T-cell (primary cell): ENCODE measurements around the gene LRWD1. TPM values are rescaled to one million over a fixed set of nuclear protein-coding genes. Genes with fewer than 3 reads are reported as not detected.

Source experiments
- ATAC-seq, 4 experiments: fragments of 200-7000 bp in 3 of 4; fragments of 150-1000 bp in 1 of 4; cut with Tn5 transposase; replicated peaks in 1 of 4; 1 replicate in 3 of 4; 2 replicates in 1 of 4; pipeline ENCODE4 v1.10.0; 2021; ENCODE audit warnings: moderate library complexity in 3 of 4, mild to moderate bottlenecking in 2 of 4, moderate number of reproducible peaks in 1 of 4
- CTCF ChIA-PET, 2 donors: fragments of 300-600 bp; sonication (Branson Sonifier 250); formaldehyde crosslinking; loops; one replicate each; lab custom pipeline; 2022; ENCODE audit warnings: antibody characterized with exemption in 2 of 2; lab: Charles Lee
- POLR2A ChIA-PET, 2 donors: fragments of 300-600 bp; sonication (Branson Sonifier 250); formaldehyde crosslinking; loops; one replicate each; lab custom pipeline; 2022; ENCODE audit warnings: antibody characterized with exemption in 2 of 2; lab: Charles Lee
- DNase-seq, 35 experiments: peaks; one replicate each; pipeline versions ENCODE4 v3.0.0 to v3.0.0-alpha.2; 2013 to 2023
- H3K27ac ChIP-seq: one replicate; pipeline ENCODE4 v1.5.1; 2013; ENCODE audit warnings: low read length
- H3K27me3 ChIP-seq, 2 experiments: replicated peaks in 1 of 2; 1 replicate in 1 of 2; 2 replicates in 1 of 2; pipeline versions ENCODE4 v1.6.1 to v1.7.0; 2013; ENCODE audit warnings: low read length in 1 of 2, mixed read lengths in 1 of 2; ENCODE audit not compliant: control insufficient read depth in 2 of 2, insufficient read depth in 2 of 2; ENCODE audit errors: extremely low read depth in 1 of 2
- H3K36me3 ChIP-seq, 2 donors: 1 replicate in 1 of 2; 2 replicates in 1 of 2; pipeline versions ENCODE4 v1.6.1 to v1.7.0; 2013; ENCODE audit warnings: low read length in 1 of 2; ENCODE audit not compliant: control insufficient read depth in 2 of 2, insufficient read depth in 1 of 2; ENCODE audit errors: extremely low read depth in 1 of 2
- H3K4me1 ChIP-seq, 2 experiments: 1 replicate in 1 of 2; 2 replicates in 1 of 2; pipeline versions ENCODE4 v1.6.1 to v1.7.0; 2013; ENCODE audit warnings: low read length in 2 of 2, mixed read lengths in 1 of 2; ENCODE audit not compliant: insufficient read depth in 2 of 2, control insufficient read depth in 1 of 2; ENCODE audit errors: extremely low read depth in 1 of 2
- H3K4me3 ChIP-seq, 2 donors: 1 replicate in 1 of 2; 2 replicates in 1 of 2; pipeline versions ENCODE4 v1.5.1 to v1.7.0; 2013; ENCODE audit warnings: mild to moderate bottlenecking in 2 of 2, low read length in 1 of 2, moderate library complexity in 1 of 2; ENCODE audit not compliant: control insufficient read depth in 1 of 2; ENCODE audit errors: extremely low read depth in 1 of 2
- H3K9me3 ChIP-seq: 2 replicates; pipeline ENCODE4 v1.7.0; 2013
- H3K27ac Mint-ChIP-seq, 2 donors: one replicate each; pipeline ENCODE4 v1.8.0; 2020 to 2021; ENCODE audit warnings: mild to moderate bottlenecking in 2 of 2, mixed read lengths in 2 of 2
- H3K27me3 Mint-ChIP-seq, 2 donors: one replicate each; pipeline ENCODE4 v1.8.0; 2021 to 2022; ENCODE audit warnings: mixed read lengths in 2 of 2
- H3K36me3 Mint-ChIP-seq: one replicate; pipeline ENCODE4 v1.8.0; 2021; ENCODE audit warnings: mixed read lengths
- H3K4me1 Mint-ChIP-seq, 3 donors: one replicate each; pipeline ENCODE4 v1.8.0; 2020 to 2022; ENCODE audit warnings: mixed read lengths in 3 of 3, mild to moderate bottlenecking in 1 of 3
- H3K4me3 Mint-ChIP-seq, 3 donors: one replicate each; pipeline ENCODE4 v1.8.0; 2020 to 2022; ENCODE audit warnings: mild to moderate bottlenecking in 3 of 3, mixed read lengths in 3 of 3, moderate library complexity in 3 of 3
- H3K9me3 Mint-ChIP-seq, 3 donors: one replicate each; pipeline ENCODE4 v1.8.0; 2020 to 2022; ENCODE audit warnings: mixed read lengths in 3 of 3
- WGBS: methylation state at CpG from one replicate; pipeline ENCODE4 v1.1.5; 2013; ENCODE audit warnings: missing lambda C conversion rate; ENCODE audit not compliant: insufficient coverage; 5-methylcytosine and 5-hydroxymethylcytosine counted together
- total RNA-seq, 35 experiments: library from RNA in 6 of 35; stranded (reverse) in 6 of 35; fragments of 120-200 nt in 1 of 35; gene quantifications; one replicate each; pipeline versions ENCODE4 v1.2.1 to v1.2.4 and lab custom pipeline; 2013 to 2026

The LRWD1 gene
- total RNA-seq, 5 donors from 2014 or later (not counting 1 experiment from before 2014, with no cell fraction given): 14.0 to 29.0 (median 23.9) TPM

DNA sequence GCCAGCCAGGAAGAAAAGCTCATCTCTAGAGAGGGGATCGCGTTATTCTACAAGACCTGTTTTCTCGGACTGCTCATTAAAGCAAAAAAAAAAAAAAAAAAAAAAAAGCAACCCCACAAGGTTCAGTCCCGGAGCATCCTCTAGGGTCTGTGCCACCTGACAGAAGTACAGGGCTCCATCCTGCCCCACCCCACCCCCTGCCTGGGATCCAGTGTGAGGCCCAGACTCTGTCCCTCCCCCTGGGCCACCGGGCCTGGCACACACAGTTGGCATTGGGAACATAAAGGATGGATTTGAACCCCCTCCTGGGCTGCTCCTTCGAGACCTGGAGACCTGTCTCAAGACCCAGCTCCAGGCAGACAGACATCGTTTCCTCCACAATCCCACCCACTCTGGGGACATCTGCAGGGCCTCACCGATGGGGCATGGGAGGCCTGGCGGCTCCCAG lies 30.7 kb upstream of the LRWD1 start:
- H3K36me3 ChIP-seq: peaks cover 3 to 10% of the 10 kb centered on the region in 2 donors
- peak overlapping the region; percentile 79 to 84 (median 84) for H3K4me3 Mint-ChIP-seq
- no peaks in the 10 kb centered on the region for H3K27me3 Mint-ChIP-seq
- ATAC-seq: peak in 1 of 4 experiments; percentile 7
- H3K4me1 Mint-ChIP-seq: peaks cover 49 to 58% (median 53%) of the 10 kb centered on the region in 3 donors
- H3K4me1 ChIP-seq: peaks cover 39 to 57% of the 10 kb centered on the region in 2 experiments
- peak overlapping the region; percentile 61 for H3K27ac ChIP-seq
- peak in 5 of 35 experiments; percentile 23 to 36 (median 29) for DNase-seq
- no peaks in the 10 kb centered on the region for H3K27me3 ChIP-seq
- ChIA-PET CTCF (interaction anchor here (0.6 to 2.1 kb wide), 4 partner anchors 8 to 1231 kb away, joined by 3 to 8 read pairs (median 4); no protein-coding TSS in a partner anchor), POLR2A (no interaction called here)
- no peaks in the 10 kb centered on the region for H3K9me3 ChIP-seq
- H3K4me3 ChIP-seq: peak overlapping the region; percentile 80 to 81
- no peaks in the 10 kb centered on the region for H3K9me3 Mint-ChIP-seq
- H3K36me3 Mint-ChIP-seq: peaks cover 10% of the 10 kb centered on the region
- 16% methylated on average over 5 of the region's 9 CpGs for WGBS
- H3K27ac Mint-ChIP-seq: peak overlapping the region; percentile 90

DNA sequence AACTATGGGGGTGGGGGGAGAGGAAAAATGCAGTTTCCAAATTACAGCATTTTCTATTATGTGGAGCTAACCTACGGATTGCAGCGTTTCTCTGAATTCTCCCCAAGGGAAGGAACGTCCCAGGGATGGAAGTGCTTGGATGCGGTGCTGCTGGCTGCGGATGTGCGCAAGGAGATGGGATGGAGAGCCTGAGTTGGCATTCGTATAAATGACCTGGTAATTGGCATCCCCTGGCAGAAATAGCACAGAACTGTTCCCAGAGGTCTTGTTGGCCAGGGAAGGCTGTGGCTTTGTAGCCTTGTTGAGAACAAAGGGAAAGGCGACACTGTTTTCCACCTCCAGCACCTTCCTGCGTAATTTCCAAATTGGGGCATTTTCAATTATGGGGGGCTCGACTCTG lies 28.7 kb upstream of the LRWD1 start:
- H3K9me3 ChIP-seq: no peaks in the 10 kb centered on the region
- CTCF ChIA-PET: no interaction called here
- H3K36me3 ChIP-seq: peaks cover 3 to 22% of the 10 kb centered on the region in 2 donors
- Mint-ChIP-seq H3K36me3 (peaks cover 12% of the 10 kb centered on the region), H3K9me3 (no peaks in the 10 kb centered on the region), H3K27ac (no peak overlapping the region), H3K27me3 (no peaks in the 10 kb centered on the region), H3K4me1 (peaks cover 30 to 38% (median 33%) of the 10 kb centered on the region in 3 donors), H3K4me3 (peak overlapping the region in 2 of 3 donors; percentile 28 to 84)
- H3K4me1 ChIP-seq: peaks cover 22 to 36% of the 10 kb centered on the region in 2 experiments
- POLR2A ChIA-PET: no interaction called here
- H3K4me3 ChIP-seq: no peak overlapping the region
- no peak overlapping the region for H3K27ac ChIP-seq
- ATAC-seq: no peak
- DNase-seq: no peak
- 99% methylated on average over 5 of the region's 10 CpGs for WGBS
- no peaks in the 10 kb centered on the region for H3K27me3 ChIP-seq

GRCh38 chr7:102439963-102440795 lies 24.6 kb upstream of the LRWD1 start:
- H3K9me3 Mint-ChIP-seq: no peaks in the 10 kb centered on the region
- DNase-seq (no peak), ATAC-seq (no peak)
- POLR2A ChIA-PET: no interaction called here
- 96% methylated on average over 7 of the region's 17 CpGs for WGBS
- H3K27me3 Mint-ChIP-seq: no peaks in the 10 kb centered on the region
- Histone ChIP-seq H3K4me1 (no peaks in the 10 kb centered on the region), H3K27ac (no peak overlapping the region), H3K27me3 (no peaks in the 10 kb centered on the region), H3K9me3 (no peaks in the 10 kb centered on the region), H3K4me3 (no peak overlapping the region), H3K36me3 (peaks cover 7 to 25% of the 10 kb centered on the region in 2 donors)
- no peak overlapping the region for H3K4me3 Mint-ChIP-seq
- no peak overlapping the region for H3K27ac Mint-ChIP-seq
- peaks cover 22% of the 10 kb centered on the region for H3K36me3 Mint-ChIP-seq
- CTCF ChIA-PET: interaction anchor here in 1 of 2 donors (0.6 to 1.1 kb wide), 2 partner anchors 27 to 36 kb away, joined by 3 read pairs; no protein-coding TSS in a partner anchor
- H3K4me1 Mint-ChIP-seq: peaks cover 3 to 13% (median 13%) of the 10 kb centered on the region in 3 donors

DNA sequence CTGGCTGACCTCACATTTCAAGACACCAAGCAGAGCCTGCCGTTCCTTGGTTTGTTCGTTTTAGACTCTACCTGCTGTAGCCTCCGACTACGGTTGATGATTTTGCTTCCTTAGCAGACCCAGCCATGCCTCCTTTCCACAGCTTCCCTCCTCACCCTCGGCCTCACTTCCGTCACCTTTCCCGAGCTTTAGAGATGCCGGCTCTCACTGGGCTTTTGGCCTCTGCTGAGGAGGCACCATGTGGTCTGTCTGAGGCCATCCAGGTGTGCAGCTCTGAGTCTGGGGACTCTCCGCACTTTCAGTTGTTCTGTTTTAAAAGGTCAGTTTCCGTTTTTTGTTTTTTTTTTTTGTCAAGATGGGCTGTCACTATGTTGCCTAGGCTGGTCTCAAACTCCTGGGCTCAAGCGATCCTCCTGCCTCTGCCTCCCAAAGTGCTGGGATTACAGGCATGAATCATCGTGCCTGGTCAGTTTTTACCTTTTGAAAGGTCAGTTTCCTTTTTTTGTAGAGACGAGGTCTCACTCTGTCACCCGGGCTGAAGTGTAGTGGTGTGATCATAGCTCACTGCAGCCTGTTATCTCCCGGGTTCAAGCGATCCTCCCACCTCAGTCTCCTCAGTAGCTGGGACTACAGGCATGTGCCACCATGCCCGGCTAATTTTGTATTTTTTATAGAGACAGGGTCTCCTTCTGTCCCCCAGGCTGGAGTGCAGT lies 19.7 kb upstream of the LRWD1 start:
- Histone ChIP-seq H3K27me3 (no peaks in the 10 kb centered on the region), H3K4me3 (no peak overlapping the region), H3K9me3 (no peaks in the 10 kb centered on the region), H3K27ac (no peak overlapping the region), H3K36me3 (peaks cover 11 to 29% of the 10 kb centered on the region in 2 donors), H3K4me1 (peaks cover 0 to 1% of the 10 kb centered on the region in 2 experiments)
- Mint-ChIP-seq H3K27ac (peak overlapping the region in 1 of 2 donors; percentile 13), H3K4me1 (peaks cover 0 to 6% (median under 1%) of the 10 kb centered on the region in 3 donors), H3K36me3 (peaks cover 16% of the 10 kb centered on the region), H3K4me3 (no peak overlapping the region), H3K9me3 (no peaks in the 10 kb centered on the region), H3K27me3 (no peaks in the 10 kb centered on the region)
- no peak for DNase-seq
- ATAC-seq: no peak
- WGBS: 90% methylated on average over 12 of the region's 17 CpGs
- CTCF ChIA-PET: interaction anchor here in 1 of 2 donors (1.5 kb wide), 1 partner anchor 41 kb away, joined by 3 read pairs; no protein-coding TSS in a partner anchor
- POLR2A ChIA-PET: no interaction called here

GRCh38 chr7:102445674-102446071 lies 19.1 kb upstream of the LRWD1 start:
- no peak overlapping the region for H3K4me3 ChIP-seq
- CTCF ChIA-PET: interaction anchor here in 1 of 2 donors (0.7 kb wide), 1 partner anchor 19 kb away, joined by 5 read pairs; no protein-coding TSS in a partner anchor

More at GRCh38 chr7:102445674-102446071, 19.1 kb upstream of the LRWD1 start:
- POLR2A ChIA-PET: no interaction called here
- no peak for DNase-seq
- ATAC-seq: no peak
- Mint-ChIP-seq H3K4me3 (no peak overlapping the region), H3K9me3 (no peaks in the 10 kb centered on the region), H3K4me1 (peaks cover 0 to 6% (median 4%) of the 10 kb centered on the region in 3 donors), H3K36me3 (peaks cover 16% of the 10 kb centered on the region), H3K27ac (no peak overlapping the region), H3K27me3 (no peaks in the 10 kb centered on the region)
- WGBS: 100% methylated on average over 1 of the region's 2 CpGs
- Histone ChIP-seq H3K9me3 (no peaks in the 10 kb centered on the region), H3K36me3 (peaks cover 11 to 23% of the 10 kb centered on the region in 2 donors), H3K27me3 (no peaks in the 10 kb centered on the region), H3K27ac (no peak overlapping the region), H3K4me1 (peaks cover 0 to 3% of the 10 kb centered on the region in 2 experiments)
